ENCODE results near the gene SIL1.
"Not testable (repeated sequence)": the region's sequence is repeated elsewhere in the genome, so short reads cannot be mapped to it uniquely, and the experiment has no call there.

Gene SIL1

GRCh38 chr5:139105621-139106071 lies 92.5 kb downstream of the SIL1 start:
- DNase-seq (ENCODE audit: low read depth) = no peak

DNA sequence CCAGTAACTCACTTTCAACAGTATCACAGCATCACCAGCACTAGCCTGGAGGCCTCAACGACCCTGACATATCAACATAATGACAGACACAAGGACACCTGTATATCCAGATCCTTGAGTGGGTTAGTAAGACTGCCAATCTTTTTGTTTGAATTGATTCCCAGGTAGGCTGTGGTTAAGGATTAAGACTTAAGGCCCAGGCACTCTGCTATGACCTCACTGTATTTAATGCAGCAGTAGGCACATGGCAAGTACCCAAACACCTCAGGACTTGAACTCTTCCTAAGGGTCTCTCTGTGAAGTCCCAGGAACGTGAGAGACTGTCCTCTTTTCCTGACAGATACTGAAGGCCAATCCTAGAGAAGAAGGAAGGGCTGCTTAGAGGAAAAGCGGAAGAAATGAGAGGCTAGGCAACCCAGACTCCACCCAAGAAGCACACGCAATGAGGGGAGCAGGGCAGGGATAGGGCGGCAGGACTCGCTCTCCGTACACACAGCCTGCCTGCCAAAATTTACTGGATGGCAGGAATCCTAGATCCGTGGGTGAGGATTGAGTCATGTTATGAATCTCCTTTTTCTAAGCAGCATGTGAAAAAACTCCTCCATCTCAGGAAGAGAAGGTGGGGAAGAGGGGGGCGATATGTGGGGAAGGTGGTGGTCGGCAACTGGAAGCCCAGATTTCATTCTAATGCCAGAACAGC lies 93.4 kb downstream of the SIL1 start:
- DNase-seq (ENCODE audit: low read depth) = no peak

- no peak for DNase-seq (ENCODE audit: low read depth)
Measured at GRCh38 chr5:139103762-139104161, 94.4 kb downstream of the SIL1 start.

- DNase-seq (ENCODE audit: low read depth) = no peak
Measured at GRCh38 chr5:139100825-139101224, 97.3 kb downstream of the SIL1 start.

- no peak for DNase-seq (ENCODE audit: low read depth)
Measured at GRCh38 chr5:139094154-139095131, 103.7 kb downstream of the SIL1 start.

DNA sequence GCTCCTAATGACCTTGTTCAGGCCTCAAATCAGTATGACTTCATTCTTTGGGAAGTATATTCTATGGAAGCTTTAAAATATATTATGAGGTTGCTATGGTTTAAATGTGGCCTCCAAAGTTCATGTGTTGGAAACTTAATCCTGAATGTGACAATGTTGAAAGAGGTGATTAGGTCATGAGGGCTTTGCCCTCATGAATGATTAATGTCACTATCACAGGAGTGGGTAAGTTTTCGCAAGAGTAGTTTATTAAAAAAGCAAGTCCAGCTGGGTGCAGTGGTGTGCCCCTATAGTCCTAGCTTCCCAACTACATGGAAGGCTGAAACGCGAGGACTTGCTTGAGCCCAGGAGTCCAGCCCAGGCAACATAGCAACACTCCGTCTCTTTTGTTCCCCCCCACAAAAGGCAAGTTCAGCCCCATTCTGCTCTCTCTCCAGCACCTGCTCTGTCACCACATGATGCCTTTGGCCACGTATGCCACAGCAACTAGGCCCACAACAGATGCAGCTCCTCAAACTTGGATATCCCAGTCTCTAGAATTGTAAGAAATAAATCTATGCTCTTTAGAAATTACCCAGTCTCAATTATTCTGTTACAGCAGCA lies 105.3 kb downstream of the SIL1 start:
- no peak for DNase-seq (ENCODE audit: low read depth)

- no peak for DNase-seq (ENCODE audit: low read depth)
Measured at GRCh38 chr5:139091439-139092156, 106.6 kb downstream of the SIL1 start.

GRCh38 chr5:139090581-139090980 lies 107.6 kb downstream of the SIL1 start:
- no peak for DNase-seq (ENCODE audit: low read depth)

- no peak for DNase-seq (ENCODE audit: low read depth)
Measured at GRCh38 chr5:139088024-139088423, 110.1 kb downstream of the SIL1 start.

GRCh38 chr5:139082813-139083498 lies 115.2 kb downstream of the SIL1 start:
- DNase-seq (ENCODE audit: low read depth) = no peak

GRCh38 chr5:139079991-139080610 lies 118.1 kb downstream of the SIL1 start:
- no peak for DNase-seq (ENCODE audit: low read depth)

- DNase-seq (ENCODE audit: low read depth) = no peak
Measured at GRCh38 chr5:139079225-139079990, 118.8 kb downstream of the SIL1 start.

- DNase-seq (ENCODE audit: low read depth) = no peak
Measured at GRCh38 chr5:139078345-139078744, 119.8 kb downstream of the SIL1 start.

DNA sequence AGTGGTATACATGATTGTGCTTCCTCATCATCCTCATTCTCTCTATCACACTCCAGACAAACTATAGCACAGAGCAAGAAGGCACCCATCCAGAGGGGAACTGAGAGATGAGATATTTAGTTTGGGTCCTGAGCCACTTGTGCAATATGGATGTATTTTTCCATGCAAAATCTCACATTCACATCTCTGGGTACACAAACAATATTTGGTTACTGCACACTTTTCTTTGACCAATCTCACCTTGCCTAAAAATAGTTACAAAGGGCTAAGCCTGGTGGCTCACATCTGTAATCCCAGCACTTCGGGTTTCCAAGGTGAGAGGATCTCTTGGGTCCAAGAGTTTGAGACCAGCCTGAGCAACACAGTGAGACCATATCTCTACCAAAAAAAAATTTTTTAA lies 120.3 kb downstream of the SIL1 start:
- no peak for DNase-seq (ENCODE audit: low read depth)

DNA sequence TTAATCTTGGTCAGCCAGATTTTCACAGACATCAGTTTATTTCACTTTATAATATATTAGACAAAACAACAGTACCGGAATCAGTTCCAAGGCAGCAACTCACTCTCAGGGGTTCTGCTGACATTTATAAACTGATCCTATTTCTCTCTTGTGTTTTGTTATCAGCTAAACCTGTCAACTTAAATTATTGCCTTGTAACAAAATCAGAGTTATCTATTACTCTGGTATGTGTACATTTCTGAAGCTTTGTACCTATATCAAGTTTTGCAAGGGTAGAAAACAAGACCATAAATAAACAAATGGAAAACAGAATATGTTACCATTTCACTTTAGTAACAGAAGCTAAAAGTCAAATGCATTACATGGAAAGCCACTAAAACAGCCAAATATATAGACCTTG lies 122.1 kb downstream of the SIL1 start:
- no peak for DNase-seq (ENCODE audit: low read depth)

GRCh38 chr5:139075066-139076050 lies 122.8 kb downstream of the SIL1 start:
- no peak for DNase-seq (ENCODE audit: low read depth)

- not testable (repeated sequence) for DNase-seq (ENCODE audit: low read depth)
Measured at GRCh38 chr5:139073956-139074355, 124.2 kb downstream of the SIL1 start.

DNA sequence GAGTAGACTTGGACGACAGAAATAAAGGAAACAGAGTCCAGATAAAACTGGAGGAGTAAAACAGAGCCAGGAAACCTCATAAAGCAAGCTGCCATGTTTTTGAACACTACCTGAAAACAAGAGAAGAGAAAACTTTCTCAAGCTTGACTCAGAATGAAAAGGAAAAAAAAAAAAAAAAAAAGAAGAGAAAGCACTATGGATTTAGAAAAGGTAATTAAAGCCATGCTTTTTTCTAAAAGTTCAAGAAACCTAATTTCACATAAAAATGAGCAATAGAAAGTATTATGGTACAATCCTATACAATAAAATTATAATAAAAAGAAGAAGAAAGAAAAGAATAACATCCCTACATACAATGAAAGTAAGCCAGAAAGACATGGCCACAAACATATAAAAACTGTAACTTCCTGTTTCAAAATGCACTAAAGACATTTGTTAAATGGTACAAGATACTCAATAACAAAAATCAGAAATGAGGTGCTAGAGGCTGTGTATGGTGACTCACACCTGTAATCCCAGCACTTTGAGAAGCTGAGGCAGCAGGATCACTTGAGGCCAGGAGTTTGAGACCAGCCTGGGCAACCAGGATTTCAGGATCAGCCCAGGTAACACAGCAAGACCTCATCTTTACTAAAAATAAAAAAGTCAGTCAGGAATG lies 129.5 kb downstream of the SIL1 start:
- DNase-seq (ENCODE audit: low read depth) = no peak

All from stimulated activated CD8-positive, alpha-beta memory T cell treated with anti-CD3 and anti-CD28 coated beads, Interleukin-4, amount 100 ng/mL, for 24 hours (primary cell).